ENCODE measurements around the gene STAM2.
"Not testable (repeated sequence)": the region's sequence is repeated elsewhere in the genome, so short reads cannot be mapped to it uniquely, and the experiment has no call there.

STAM2 gene

GRCh38 chr2:152175368-152176112, at the start of gene STAM2:
Gene STAM2 (minus strand): TSS chr2:152175763. CDS start chr2:152175642, 121 bp downstream.
- peak; percentile 95 for DNase-seq (ENCODE audit: low read depth)

GRCh38 chr2:152223977-152224376, 48.4 kb upstream of the STAM2 start:
- DNase-seq (ENCODE audit: low read depth): no peak

GRCh38 chr2:152222975-152223637, 47.5 kb upstream of the STAM2 start:
- DNase-seq (ENCODE audit: low read depth): no peak

- no peak for DNase-seq (ENCODE audit: low read depth)
These were observed 46.3 kb upstream of the STAM2 start for GRCh38 chr2:152221839-152222238.

- no peak for DNase-seq (ENCODE audit: low read depth)
These were observed 43.7 kb upstream of the STAM2 start for GRCh38 chr2:152219077-152219828.

GRCh38 chr2:152201466-152201830, 25.9 kb upstream of the STAM2 start:
- no peak for DNase-seq (ENCODE audit: low read depth)

GRCh38 chr2:152200565-152201465, 25.3 kb upstream of the STAM2 start:
- DNase-seq (ENCODE audit: low read depth): peak; percentile 28

GRCh38 chr2:152200101-152200500, 24.5 kb upstream of the STAM2 start:
- DNase-seq (ENCODE audit: low read depth): no peak

- no peak for DNase-seq (ENCODE audit: low read depth)
These were observed 22.9 kb upstream of the STAM2 start for GRCh38 chr2:152198499-152198898.

GRCh38 chr2:152197508-152198284, 22.1 kb upstream of the STAM2 start:
- DNase-seq (ENCODE audit: low read depth): not testable (repeated sequence)

GRCh38 chr2:152189622-152190495, 14.3 kb upstream of the STAM2 start:
- no peak for DNase-seq (ENCODE audit: low read depth)

- DNase-seq (ENCODE audit: low read depth): not testable (repeated sequence)
These were observed 11.2 kb upstream of the STAM2 start for GRCh38 chr2:152186808-152187207.

GRCh38 chr2:152186262-152186661, 10.7 kb upstream of the STAM2 start:
- DNase-seq (ENCODE audit: low read depth): no peak

GRCh38 chr2:152183401-152184073, 8.0 kb upstream of the STAM2 start:
- DNase-seq (ENCODE audit: low read depth): no peak

- not testable (repeated sequence) for DNase-seq (ENCODE audit: low read depth)
These were observed 2.1 kb upstream of the STAM2 start for GRCh38 chr2:152177667-152178066.

- no peak for DNase-seq (ENCODE audit: low read depth)
These were observed 651 bp upstream of the STAM2 start for GRCh38 chr2:152176113-152176714.

GRCh38 chr2:152175012-152175367, 573 bp downstream of the STAM2 start:
- no peak for DNase-seq (ENCODE audit: low read depth)

- no peak for DNase-seq (ENCODE audit: low read depth)
These were observed 989 bp downstream of the STAM2 start for GRCh38 chr2:152174574-152174973.

GRCh38 chr2:152173831-152174230, 1.7 kb downstream of the STAM2 start:
- DNase-seq (ENCODE audit: low read depth): no peak

Measured in activated T-cell treated with anti-CD3 and anti-CD28 coated beads for 48 hours (primary cell).